ENCODE results near the gene ADH1A.
"Not testable (repeated sequence)": the region's sequence is repeated elsewhere in the genome, so short reads cannot be mapped to it uniquely, and the experiment has no call there.

Gene ADH1A

DNA sequence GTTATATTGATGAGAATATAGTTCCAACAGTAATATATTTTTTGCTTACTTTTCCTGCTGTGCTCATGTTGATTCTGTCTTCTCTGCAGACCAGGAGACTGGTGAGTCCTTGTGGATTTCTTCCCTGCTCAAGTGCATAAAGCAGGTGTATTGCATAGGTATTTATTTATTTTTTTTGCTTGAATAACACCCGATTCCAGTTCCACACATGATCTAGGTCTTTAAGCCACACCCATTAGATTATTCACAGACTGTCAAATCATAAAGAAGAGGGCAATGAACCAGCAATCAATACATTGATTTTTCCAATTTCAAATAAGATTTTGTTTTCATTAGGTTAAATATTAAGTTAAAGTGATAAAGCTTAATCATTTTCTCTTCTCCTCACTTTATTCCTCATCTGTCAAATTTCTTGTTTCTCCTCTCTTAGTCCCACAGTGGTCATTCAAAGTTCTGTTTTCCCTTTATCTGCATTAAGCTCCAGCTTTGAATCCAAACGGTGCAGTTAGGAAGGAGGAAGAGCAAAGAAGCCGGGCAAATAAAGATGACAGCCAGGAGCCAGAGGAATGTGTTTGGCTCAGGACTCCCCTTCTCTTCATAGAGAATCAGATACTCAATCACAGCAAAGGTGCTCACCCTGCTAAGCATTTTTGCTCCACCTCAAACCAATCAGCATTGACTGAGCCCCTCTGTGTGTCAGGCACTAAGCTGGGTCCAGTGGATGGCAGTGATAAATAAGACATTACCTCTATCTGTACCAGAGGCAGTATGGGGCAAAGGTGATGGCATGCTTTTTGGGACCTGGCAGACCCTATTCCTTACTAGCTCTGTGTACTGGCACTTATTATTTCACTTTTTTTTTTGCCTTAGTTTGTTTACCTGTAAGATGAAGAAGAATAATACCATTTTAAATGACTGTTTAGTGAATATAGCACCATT is at the start of gene ADH1A:
Gene ADH1A, minus strand, starts transcription at position 138 of the 939 bp plus-strand sequence. Its CDS starts 71 bp downstream, at position 67.
- DNase-seq = no peak

DNA sequence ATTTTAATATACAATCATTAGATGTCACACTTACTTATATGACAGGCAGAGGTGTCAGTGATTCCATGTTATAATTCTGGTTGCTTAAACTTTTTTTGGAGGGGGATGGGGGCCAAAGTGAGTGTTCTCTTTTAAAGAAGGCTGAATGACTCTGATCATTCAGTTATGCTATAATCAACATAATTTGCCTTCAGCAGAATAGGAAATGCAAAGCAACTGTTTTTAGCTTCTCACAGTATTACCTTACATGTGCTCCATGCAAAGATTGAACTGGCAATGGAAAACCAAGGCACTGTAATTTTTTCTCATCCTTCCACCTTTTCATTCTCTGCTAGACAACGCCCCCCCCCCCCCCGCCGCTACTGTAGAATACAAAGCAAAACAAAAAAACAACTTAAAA is 48.4 kb upstream of the ADH1A start:
- no peak for DNase-seq

- DNase-seq = no peak
Observed at GRCh38 chr4:99336553-99336952, 45.8 kb upstream of the ADH1A start.

GRCh38 chr4:99334880-99335279 is 44.1 kb upstream of the ADH1A start:
- DNase-seq = no peak

DNA sequence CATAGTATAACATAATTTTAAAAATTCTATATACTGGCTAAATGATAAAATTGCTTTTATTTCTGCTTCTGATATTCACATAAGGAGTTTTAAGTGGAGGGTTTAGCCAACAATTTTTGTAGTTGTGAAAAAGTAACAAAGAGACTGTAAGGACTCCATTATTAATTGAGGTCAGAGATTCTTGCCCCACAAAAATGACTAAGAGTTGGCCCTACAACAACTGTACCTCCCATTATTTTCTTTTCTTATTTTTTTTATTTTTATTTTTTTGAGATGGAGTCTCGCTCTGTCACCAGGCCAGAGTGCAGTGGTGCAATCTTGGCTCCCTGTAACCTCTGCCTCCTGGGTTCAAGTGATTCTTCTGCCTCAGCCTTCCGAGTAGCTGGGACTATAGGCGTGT is 39.9 kb upstream of the ADH1A start:
- DNase-seq = no peak

DNA sequence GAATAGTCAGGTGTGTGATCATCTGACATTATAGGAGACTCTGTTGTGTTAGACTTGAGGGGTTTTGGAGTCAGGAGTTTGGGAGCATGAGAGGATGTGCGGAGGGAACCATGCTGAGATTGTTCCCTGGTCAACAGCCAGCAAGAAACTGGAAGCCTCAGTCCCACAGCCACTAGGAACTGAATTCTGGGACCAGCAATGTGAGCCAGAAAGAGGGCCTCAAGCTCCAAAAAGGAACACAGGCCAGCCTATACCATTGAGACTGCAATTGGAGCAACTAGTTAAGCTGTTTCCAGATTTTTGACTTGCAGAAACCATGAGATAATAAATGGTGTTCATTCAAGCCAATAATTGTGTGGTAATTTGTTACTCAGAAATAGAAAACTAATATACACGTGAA is 39.1 kb upstream of the ADH1A start:
- DNase-seq = no peak

GRCh38 chr4:99324979-99325378 is 34.2 kb upstream of the ADH1A start:
- DNase-seq = no peak

DNA sequence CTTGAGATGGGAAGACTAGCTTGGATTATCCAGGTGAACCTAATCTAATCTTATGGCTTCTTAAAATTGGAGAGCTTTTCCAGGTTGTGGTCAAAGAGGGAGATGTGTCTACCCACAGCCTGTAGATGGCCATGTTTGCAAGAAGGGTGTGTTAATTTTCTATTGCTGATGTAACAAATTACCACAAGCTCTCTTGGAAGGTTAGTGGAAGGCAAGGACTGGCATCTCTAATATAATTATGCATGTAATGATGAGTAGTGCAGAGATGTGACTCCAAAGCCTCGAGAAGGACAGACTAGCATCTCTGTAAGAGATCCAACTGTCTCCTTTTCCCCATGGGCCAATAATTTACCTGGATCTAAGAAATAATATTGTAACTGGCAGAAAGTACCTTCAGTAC is 33.6 kb upstream of the ADH1A start:
- no peak for DNase-seq

DNA sequence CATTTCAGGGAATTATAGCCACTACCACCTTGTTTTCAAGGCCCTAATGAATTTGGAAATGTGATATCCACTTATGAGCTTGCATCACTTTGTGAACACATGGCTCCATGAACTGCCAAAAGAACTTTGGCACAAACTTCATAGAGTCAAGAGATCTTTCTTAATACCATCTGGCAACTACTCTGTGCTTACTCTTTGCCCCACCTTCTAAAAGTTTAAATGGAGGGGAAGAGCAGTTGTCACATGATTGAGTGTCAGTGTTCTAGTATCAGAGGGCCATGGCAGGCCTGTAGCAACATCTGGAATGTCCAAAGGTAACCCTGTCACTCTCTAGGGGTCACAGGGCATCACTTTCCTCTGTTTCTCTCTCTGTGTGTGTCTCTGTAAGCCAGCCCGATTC is 33.0 kb upstream of the ADH1A start:
- DNase-seq = no peak

GRCh38 chr4:99321241-99322191 is 30.7 kb upstream of the ADH1A start, which contains the start of gene ADH1B:
TSS of gene ADH1B (minus strand) at chr4:99321401. CDS start at chr4:99321331, 70 bp downstream.
- DNase-seq = no peak

GRCh38 chr4:99317811-99318210 is 27.0 kb upstream of the ADH1A start:
- not testable (repeated sequence) for DNase-seq

DNA sequence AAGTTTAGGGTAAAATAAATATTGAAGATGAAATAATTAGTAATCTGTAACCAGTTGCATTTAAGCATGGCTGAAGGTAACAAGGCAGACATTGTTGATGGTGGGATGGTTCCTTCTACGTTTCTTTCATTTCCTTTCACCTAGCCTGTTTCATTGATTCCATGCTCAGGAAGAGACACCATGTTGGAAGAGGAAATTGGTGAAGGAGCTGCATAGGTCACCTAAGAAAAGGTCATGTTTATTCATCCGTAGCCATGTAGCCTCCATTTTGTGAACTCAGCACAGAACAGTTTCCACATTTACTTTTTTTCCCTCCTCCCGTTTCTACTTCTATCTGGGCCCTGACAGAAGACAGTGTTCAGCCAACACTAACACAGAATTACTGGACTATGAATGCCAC is 26.6 kb upstream of the ADH1A start:
- DNase-seq = no peak

- DNase-seq = no peak
Observed at GRCh38 chr4:99315839-99316238, 25.1 kb upstream of the ADH1A start.

GRCh38 chr4:99314211-99314610 is 23.4 kb upstream of the ADH1A start:
- DNase-seq = no peak

GRCh38 chr4:99310389-99310788 is 19.6 kb upstream of the ADH1A start:
- no peak for DNase-seq

DNA sequence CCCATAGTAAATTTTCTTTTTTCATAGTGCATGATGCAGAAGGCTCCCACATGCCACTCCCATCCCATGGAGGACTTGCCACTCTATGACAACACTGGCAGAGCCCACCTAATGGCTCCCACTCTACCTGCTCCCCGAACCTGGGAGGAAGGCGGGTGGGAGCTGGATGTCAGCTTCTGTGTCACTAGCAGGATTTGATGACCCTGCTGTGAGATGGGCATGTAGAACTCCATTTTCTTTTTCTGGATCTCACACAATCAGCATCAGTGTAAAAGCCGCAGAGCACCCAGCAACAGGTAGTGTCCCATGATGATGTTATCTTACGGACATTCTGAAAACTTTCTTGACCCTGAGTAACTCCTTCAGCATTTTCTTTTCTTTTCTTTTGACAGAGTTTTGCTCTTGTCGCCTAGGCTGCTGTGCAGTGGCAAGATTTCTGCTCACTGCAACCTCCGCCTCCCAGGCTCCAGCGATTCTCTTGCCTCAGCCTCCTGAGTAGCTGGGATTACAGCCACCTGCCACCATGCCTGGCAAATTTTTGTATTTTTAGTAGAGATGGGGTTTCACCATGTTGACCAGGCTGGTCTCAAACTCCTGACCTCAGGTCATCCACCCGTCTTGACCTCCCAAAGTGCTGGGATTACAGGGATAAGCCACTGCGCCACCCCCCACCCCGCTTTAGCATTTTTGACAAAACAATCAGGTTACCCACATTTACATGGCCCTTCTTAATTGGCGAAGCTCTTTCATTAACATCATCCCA is 15.0 kb upstream of the ADH1A start:
- no peak for DNase-seq

- DNase-seq = no peak
Observed at GRCh38 chr4:99301376-99302164, 10.8 kb upstream of the ADH1A start.

- DNase-seq = no peak
Observed at GRCh38 chr4:99300934-99301333, 10.1 kb upstream of the ADH1A start.

GRCh38 chr4:99293357-99293756 is 2.6 kb upstream of the ADH1A start:
- no peak for DNase-seq

DNA sequence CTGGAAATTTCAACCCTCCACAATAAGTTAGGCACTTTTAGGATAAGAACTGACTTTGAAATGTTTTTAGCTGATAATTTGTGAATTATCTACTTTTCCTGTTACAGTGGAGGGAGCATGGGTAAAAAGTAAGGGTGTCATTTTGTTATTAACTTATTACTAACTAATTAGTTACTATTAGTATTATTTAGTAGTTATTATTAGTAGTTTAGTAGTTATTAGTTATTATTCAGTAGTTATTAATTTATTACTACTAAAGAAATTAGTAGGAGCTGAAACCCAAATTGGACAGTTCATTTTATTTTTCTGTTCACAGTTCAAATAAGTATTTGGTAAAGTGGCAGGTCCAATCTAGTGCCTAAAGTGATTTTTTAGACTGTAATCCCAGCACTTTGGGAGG is 5.4 kb downstream of the ADH1A start:
- DNase-seq = no peak

DNA sequence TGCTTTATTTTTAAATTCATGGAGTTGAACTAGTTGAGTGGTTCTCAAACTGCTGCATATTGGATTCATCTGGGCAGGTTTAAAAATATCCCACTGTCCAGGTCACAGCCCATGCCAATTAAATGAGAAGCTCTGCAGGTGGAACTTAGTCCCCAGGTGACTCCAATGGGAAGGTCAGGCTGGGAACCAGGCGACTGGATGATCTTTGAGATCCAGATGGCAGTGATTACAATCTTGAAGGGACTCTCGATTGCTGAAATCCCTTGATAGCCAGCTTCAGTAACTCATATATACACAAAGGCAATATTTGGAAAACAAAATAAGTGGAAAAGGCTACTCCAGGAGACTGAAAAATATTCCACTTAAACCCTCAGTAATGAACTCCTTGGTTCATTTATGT is 8.1 kb downstream of the ADH1A start:
- DNase-seq = no peak

DNA sequence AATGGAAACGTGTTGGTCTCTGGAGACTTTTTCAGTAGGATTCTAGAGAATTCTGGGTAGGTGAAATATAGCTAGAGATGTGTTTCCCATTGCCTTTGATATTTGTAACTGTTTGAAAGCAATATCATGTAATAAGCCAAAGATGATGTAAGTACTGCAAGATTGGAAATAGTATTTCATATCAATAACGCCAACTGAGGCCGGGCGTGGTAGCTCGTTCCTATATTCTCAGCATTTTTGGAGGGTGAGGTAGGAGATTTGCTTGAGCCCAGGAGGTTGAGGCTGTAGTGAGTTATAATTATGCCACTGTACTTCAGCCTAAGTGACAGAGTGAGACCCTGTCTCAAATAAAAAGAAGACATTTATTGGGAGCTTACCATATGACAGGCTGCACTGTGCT is 9.5 kb downstream of the ADH1A start:
- no peak for DNase-seq
